IMR-90 (cell line): ENCODE data around the gene ABCC8. TPM values are rescaled to one million over a fixed set of nuclear protein-coding genes. Genes with fewer than 3 reads are reported as not detected.

Source experiments
- ATAC-seq: fragments of 200-7000 bp; cut with Tn5 transposase; 2 replicates; pipeline ENCODE4 v1.9.1; 2020; ENCODE audit warnings: low read depth, mild to moderate bottlenecking, moderate library complexity
- BruUV-seq: library from RNA; stranded (reverse); fragments of 400-500 nt; replicated peaks from 2 replicates; lab custom pipeline; 2021; lab: Mats Ljungman, UMichigan
- CTCF ChIA-PET: fragments of 300-600 bp; formaldehyde crosslinking; extraction: SDS; loops from one replicate; lab custom pipeline; 2021; ENCODE audit warnings: antibody characterized with exemption; lab: Yijun Ruan, JAX
- POLR2A ChIA-PET: fragments of 300-600 bp; sonication (Branson Sonifier 250); formaldehyde crosslinking; loops from one replicate; lab custom pipeline; 2022; ENCODE audit warnings: antibody characterized with exemption; ENCODE audit not compliant: unreplicated experiment; lab: Charles Lee
- DNase-seq: peaks from one replicate; pipeline ENCODE4 v3.0.0; 2013
- H2AFZ ChIP-seq: replicated peaks from 2 replicates; pipeline ENCODE3; 2013; ENCODE audit warnings: low read length, mild to moderate bottlenecking; ENCODE audit not compliant: poor library complexity
- H2AK5ac ChIP-seq: 2 replicates; pipeline ENCODE4 v1.6.1; 2013; ENCODE audit warnings: low read depth, low read length, inconsistent platforms
- H2AK9ac ChIP-seq: replicated peaks from 2 replicates; pipeline ENCODE3; 2013; ENCODE audit warnings: mild to moderate bottlenecking, low read depth, low read length, moderate library complexity; ENCODE audit not compliant: poor library complexity
- H2BK120ac ChIP-seq: 2 replicates; pipeline ENCODE4 v1.6.1; 2013; ENCODE audit warnings: low read depth, low read length, inconsistent platforms
- H2BK15ac ChIP-seq: 3 replicates; pipeline ENCODE4 v1.6.1; 2013; ENCODE audit warnings: low read depth, low read length, inconsistent platforms
- H2BK20ac ChIP-seq: 2 replicates; pipeline ENCODE4 v1.6.1; 2013; ENCODE audit warnings: low read depth, mild to moderate bottlenecking, inconsistent platforms, low read length, moderate library complexity
- H2BK5ac ChIP-seq: 2 replicates; pipeline ENCODE4 v1.6.1; 2013; ENCODE audit warnings: mild to moderate bottlenecking, low read depth, low read length, inconsistent platforms; ENCODE audit not compliant: poor library complexity, severe bottlenecking
- H3K14ac ChIP-seq: replicated peaks from 2 replicates; pipeline ENCODE4 v1.6.1; 2013; ENCODE audit warnings: low read depth, low read length, inconsistent platforms
- H3K18ac ChIP-seq: 2 replicates; pipeline ENCODE4 v1.6.1; 2013; ENCODE audit warnings: low read depth, low read length, control low read depth
- H3K23ac ChIP-seq: 2 replicates; pipeline ENCODE4 v1.6.1; 2013; ENCODE audit warnings: low read depth, low read length, inconsistent platforms
- H3K27ac ChIP-seq: 2 replicates; pipeline ENCODE4 v1.5.1; 2013; ENCODE audit warnings: mild to moderate bottlenecking, control low read depth, low read length; ENCODE audit not compliant: insufficient read depth
- H3K27me3 ChIP-seq: 2 replicates; pipeline ENCODE4 v1.6.1; 2013; ENCODE audit warnings: low read length; ENCODE audit not compliant: control insufficient read depth, insufficient read depth
- H3K36me3 ChIP-seq: 2 replicates; pipeline ENCODE4 v1.6.1; 2013; ENCODE audit warnings: low read length, mixed read lengths; ENCODE audit not compliant: control insufficient read depth, insufficient read depth
- H3K4ac ChIP-seq: 2 replicates; pipeline ENCODE4 v1.6.1; 2013; ENCODE audit warnings: low read depth, low read length, inconsistent platforms
- H3K4me1 ChIP-seq: 2 replicates; pipeline ENCODE4 v1.6.1; 2013; ENCODE audit warnings: low read length, mixed read lengths; ENCODE audit not compliant: control insufficient read depth, insufficient read depth
- H3K4me2 ChIP-seq: 2 replicates; pipeline ENCODE4 v1.6.1; 2013; ENCODE audit warnings: low read depth, mild to moderate bottlenecking, control low read depth, low read length, moderate library complexity
- H3K4me3 ChIP-seq: 2 replicates; pipeline ENCODE4 v1.5.1; 2013; ENCODE audit warnings: low read depth, mild to moderate bottlenecking, control low read depth, low read length, moderate library complexity; ENCODE audit not compliant: insufficient read depth
- H3K56ac ChIP-seq: 2 replicates; pipeline ENCODE4 v1.6.1; 2013; ENCODE audit warnings: low read length, inconsistent platforms; ENCODE audit not compliant: insufficient read depth; ENCODE audit errors: extremely low read depth
- H3K79me1 ChIP-seq, 2 experiments: 2 replicates each; pipeline ENCODE4 v1.6.1; 2013; ENCODE audit warnings: low read length in 2 of 2, inconsistent platforms in 1 of 2, low read depth in 1 of 2
- H3K9ac ChIP-seq: 2 replicates; pipeline ENCODE4 v1.6.1; 2013; ENCODE audit warnings: low read depth, low read length, control low read depth
- H3K9me1 ChIP-seq: 2 replicates; pipeline ENCODE4 v1.6.1; 2013; ENCODE audit warnings: low read length, inconsistent platforms; ENCODE audit not compliant: insufficient read depth
- H3K9me3 ChIP-seq: 2 replicates; pipeline ENCODE4 v1.6.1; 2013; ENCODE audit warnings: low read length; ENCODE audit not compliant: control insufficient read depth, insufficient read depth
- H4K20me1 ChIP-seq: 2 replicates; pipeline ENCODE4 v1.6.1; 2013; ENCODE audit warnings: low read length, inconsistent platforms; ENCODE audit not compliant: insufficient read depth
- H4K5ac ChIP-seq: 2 replicates; pipeline ENCODE4 v1.6.1; 2013; ENCODE audit warnings: mild to moderate bottlenecking, low read depth, low read length, control low read depth
- H4K8ac ChIP-seq, 2 experiments: 2 replicates each; pipeline ENCODE4 v1.6.1; 2013; ENCODE audit warnings: low read depth in 2 of 2, low read length in 2 of 2, control low read depth in 1 of 2, inconsistent platforms in 1 of 2
- H4K91ac ChIP-seq: 2 replicates; pipeline ENCODE4 v1.6.1; 2013; ENCODE audit warnings: low read depth, low read length, inconsistent platforms; ENCODE audit not compliant: insufficient read depth
- CTCF ChIP-seq: conservative IDR thresholded peaks from 2 replicates; pipeline ENCODE4 v1.5.1; 2012; ENCODE audit warnings: mild to moderate bottlenecking, low read depth, low read length, improper control_type of control experiment
- NFE2L2 ChIP-seq: fragments of 150-350 bp; IDR thresholded peaks from 2 replicates; pipeline ENCODE4 v1.6.1; 2016; ENCODE audit warnings: low read depth, mild to moderate bottlenecking, low read length
- WGBS, 2 experiments: methylation state at CpG; one replicate each; pipeline versions ENCODE4 v1.1.5 to v1.1.7; 2013; ENCODE audit warnings: missing lambda C conversion rate in 2 of 2; ENCODE audit not compliant: insufficient read length in 1 of 2; ENCODE audit errors: extremely low coverage in 2 of 2; 5-methylcytosine and 5-hydroxymethylcytosine counted together
- dilution Hi-C: fragments of 300-500 bp; cut with HindIII; formaldehyde crosslinking; loops from one replicate; pipeline ENCODE4 v1.14.3; 2018; ENCODE audit warnings: low sequenced_read_pairs; ENCODE audit not compliant: unreplicated experiment
- in situ Hi-C: fragments of 300-500 bp; cut with MboI; formaldehyde crosslinking; loops from 3 replicates; pipeline ENCODE4 v1.14.3; 2019; ENCODE audit warnings: low sequenced_read_pairs, inconsistent platforms, mixed read lengths
- intact Hi-C: fragments of 100-400 bp; cut with micrococcal nuclease; formaldehyde crosslinking; loops from 2 replicates; pipeline ENCODE4 v1.10.0; 2022
- polyA plus RNA-seq, 3 experiments: library from polyadenylated mRNA; depleted of rRNA; stranded (reverse); fragments of >200 nt; gene quantifications; 2 replicates each; pipeline ENCODE4 v1.2.3, GENCODE V29; 2012; ENCODE audit warnings: low replicate concordance in 1 of 3
- total RNA-seq: library from RNA; depleted of rRNA; stranded (reverse); fragments of >200 nt; gene quantifications from 2 replicates; pipeline ENCODE4 v1.2.3, GENCODE V29; 2012

ABCC8 gene
- total and polyA plus RNA-seq, 2 of the 4 experiments (the other 2 are of a cell fraction) = not detected

GRCh38 chr11:17473071-17473744, 3.4 kb downstream of the ABCC8 start:
- Histone ChIP-seq H3K56ac (no peak overlapping the region), H3K9me3 (no peaks in the 10 kb centered on the region), H3K18ac (no peak overlapping the region), H2AK9ac (no peak overlapping the region), H3K36me3 (no peaks in the 10 kb centered on the region), H3K23ac (no peak overlapping the region), H2AFZ (no peak overlapping the region), H4K91ac (no peak overlapping the region), H3K4me1 (no peaks in the 10 kb centered on the region), H3K4ac (no peak overlapping the region), H2BK20ac (no peak overlapping the region), H2BK120ac (no peak overlapping the region), H3K4me2 (no peak overlapping the region), H2AK5ac (no peak overlapping the region), H3K79me1 (no peaks in the 10 kb centered on the region), H3K4me3 (no peak overlapping the region), H3K14ac (no peak overlapping the region), H4K20me1 (no peaks in the 10 kb centered on the region), H3K9me1 (no peaks in the 10 kb centered on the region), H2BK15ac (no peak overlapping the region), H3K27me3 (peaks cover 34% of the 10 kb centered on the region), H4K8ac (no peak overlapping the region), H4K5ac (no peak overlapping the region), H2BK5ac (no peak overlapping the region), H3K9ac (no peak overlapping the region), H3K27ac (no peak overlapping the region)
- 0 out of 2 replicates have a peak, but pooled peaks have one; percentile 17 for ATAC-seq
- POLR2A ChIA-PET = no interaction called here
- 35% methylated on average over 4 of the region's 6 CpGs; no CpG with 5 or more reads in 1 of the 2 experiments for WGBS, 2 experiments
- no TSS peak for BruUV-seq
- intact Hi-C loops (no loop called here), dilution Hi-C loops (no loop called here), in situ Hi-C loops (no loop called here)
- DNase-seq = peak; percentile 7
- CTCF ChIA-PET = no interaction called here
- TF ChIP-seq NFE2L2 (no peak), CTCF (peak; percentile 27; the same call in 1 of the 2 replicates)
